SH-SY5Y (cell line): Measurements from ENCODE around the gene SLC13A3.

Source experiments
- GATA2 ChIP-seq: IDR thresholded peaks from 2 replicates; pipeline ENCODE4 v1.6.1; 2011; ENCODE audit warnings: mild to moderate bottlenecking, low read depth, low read length
- GATA3 ChIP-seq: IDR thresholded peaks from 2 replicates; pipeline ENCODE4 v1.6.1; 2011; ENCODE audit warnings: low read depth, mild to moderate bottlenecking, low read length, moderate library complexity

SLC13A3 gene

DNA sequence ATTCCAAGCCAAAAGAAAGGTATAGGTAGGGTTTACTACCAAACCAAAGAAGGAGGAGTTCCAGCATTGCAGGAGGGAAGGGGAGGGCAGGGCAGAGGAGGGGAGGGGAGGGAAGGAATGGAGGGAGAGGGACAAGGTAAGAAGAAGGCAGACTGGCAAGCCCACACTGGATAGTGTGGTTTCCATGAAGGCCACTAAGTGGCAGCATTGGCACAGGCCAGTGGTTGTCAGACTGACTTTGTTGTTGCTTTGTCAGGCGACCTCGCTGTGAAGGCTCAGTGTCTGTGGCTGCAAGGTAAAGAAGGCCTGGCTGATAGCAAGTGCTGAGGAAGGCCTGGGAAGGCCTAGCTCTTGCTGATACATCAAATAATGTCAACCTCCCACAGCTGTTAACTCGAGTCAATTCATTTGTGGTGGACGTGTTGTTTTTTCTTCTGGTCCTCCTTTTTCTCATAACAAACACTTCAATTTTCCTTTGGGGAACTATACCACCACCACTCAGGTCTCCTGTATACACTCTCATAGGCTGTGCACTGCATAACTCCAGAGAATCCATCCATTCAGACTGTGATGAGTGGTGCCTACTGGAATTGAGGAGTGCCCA, 130.2 kb downstream of the SLC13A3 start:
- TF ChIP-seq GATA3 (no peak), GATA2 (no peak)

DNA sequence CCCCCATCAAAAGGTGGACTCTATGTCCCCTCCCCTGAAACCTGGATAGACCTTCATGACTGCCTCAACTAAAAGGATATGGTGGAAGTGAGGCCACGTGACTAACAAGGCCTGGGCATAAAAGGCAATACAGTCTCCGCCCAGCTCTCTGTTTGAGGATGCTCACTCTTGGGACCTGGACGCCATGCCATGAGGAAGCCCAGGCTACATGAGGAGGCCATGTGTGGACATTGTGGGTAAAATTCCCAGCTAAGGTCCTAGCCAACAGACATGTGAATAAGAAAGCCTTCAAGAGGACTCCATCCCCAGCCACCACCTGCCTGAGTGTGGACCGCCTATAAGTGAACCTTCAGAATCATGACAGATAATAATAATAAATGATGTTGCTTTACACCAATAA, 130.7 kb downstream of the SLC13A3 start:
- TF ChIP-seq GATA3, result no peak
- no peak for TF ChIP-seq GATA2

DNA sequence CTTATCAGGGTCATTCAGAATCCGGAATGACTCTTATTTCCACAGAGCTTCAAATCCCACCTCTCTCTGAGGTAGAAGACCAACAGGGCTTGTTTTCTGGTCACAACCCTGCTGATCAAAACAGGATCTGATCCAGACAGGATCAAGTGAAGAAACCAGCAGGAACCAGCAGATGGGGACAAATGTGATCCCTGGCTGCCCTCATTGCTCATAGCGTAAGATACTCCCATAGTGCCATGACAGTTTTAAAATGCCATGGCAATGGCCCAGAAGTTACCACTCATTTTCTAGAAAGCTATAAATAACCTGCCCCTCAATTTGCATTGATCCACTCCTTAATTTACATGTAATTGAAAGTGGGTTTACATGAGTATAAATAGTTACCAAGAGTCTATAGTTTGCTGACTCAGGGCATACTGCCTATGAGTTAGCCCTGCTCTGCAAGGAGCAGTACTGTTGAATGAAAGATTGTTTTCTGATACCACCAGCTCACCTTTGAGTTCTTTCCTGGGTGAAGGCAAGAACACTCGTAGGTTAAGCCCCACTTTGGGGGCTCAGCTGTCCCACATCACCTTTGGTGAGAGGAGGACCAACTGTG, 131.7 kb downstream of the SLC13A3 start:
- no peak for TF ChIP-seq GATA3

DNA sequence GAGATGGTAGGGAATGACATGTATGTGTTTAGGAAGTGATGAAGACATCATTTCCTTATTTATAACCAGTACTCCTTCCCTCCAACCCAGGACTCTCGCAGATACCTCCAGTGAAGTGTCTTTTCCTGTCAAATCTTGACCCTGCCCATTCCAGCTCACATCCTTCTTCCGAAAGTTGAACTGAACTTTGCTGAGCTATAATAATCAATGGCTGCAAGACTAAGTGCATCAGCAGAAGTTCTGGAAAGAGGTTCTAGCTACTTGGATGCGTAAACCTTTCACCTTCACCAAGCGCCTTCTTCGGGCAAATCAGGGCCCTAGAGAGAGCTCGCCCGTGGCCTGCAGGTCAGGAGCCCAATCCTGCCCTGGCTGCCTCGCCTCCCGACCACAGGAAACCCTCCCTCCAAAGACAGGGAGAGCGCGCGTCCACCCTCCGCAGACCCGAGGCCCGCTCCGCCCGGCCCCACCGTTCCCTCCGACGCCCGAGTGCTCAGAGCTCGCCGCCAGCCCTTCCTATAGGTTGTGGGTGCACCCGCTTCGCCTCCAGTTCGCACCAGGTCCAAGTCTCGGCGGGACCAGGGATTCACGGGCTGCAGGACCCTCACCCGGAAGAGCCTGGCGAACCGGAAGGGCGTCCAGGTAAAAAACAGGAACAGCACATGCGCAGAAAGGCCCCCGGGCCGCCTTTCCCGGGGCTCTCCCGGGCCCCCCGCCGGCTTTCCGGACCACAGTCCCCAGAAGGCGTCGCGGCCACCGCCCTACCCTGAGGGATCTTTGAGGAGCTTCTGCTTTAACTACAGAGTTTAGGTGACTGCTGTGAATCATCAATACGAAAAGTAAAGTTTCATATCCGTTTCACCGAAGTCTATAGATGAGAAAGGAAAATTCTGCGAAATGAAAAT, 138.1 kb downstream of the SLC13A3 start, which contains the start of gene ZNF334:
TSS of gene ZNF334 (minus strand) at position 617 of the 902 bp plus-strand sequence. CDS start 1,457 bp downstream, outside the sequence.
- TF ChIP-seq GATA2, result no peak
- no peak for TF ChIP-seq GATA3

DNA sequence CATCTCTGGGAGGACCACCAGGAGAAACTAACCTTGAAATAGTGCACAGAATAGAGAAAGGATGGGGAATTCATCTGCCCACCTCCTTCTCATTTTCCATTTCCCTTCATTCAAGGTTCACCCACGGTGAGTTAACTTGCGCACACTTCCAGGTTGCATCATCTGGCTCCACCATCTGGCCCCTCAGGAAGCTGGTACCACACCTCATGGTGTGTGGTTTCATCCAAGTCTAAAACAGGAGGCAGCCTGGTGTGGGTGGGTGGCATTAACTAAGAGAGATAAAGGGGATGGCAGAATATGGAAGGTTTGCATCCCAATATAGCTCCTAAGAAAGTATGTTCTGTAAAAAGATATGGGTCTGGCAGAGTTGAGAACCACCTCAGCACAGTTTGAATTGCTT, 141.7 kb downstream of the SLC13A3 start:
- TF ChIP-seq GATA3, result no peak
- no peak for TF ChIP-seq GATA2
